GM18502 (cell line): Measurements from ENCODE around the gene NGDN.
"Not testable (repeated sequence)": the region's sequence is repeated elsewhere in the genome, so short reads cannot be mapped to it uniquely, and the experiment has no call there.

ENCODE experiments used
- ATAC-seq: cut with Tn5 transposase; IDR thresholded peaks from one replicate; pipeline ENCODE4 v1.9.1; 2021; ENCODE audit warnings: mild to moderate bottlenecking; ENCODE audit not compliant: unreplicated experiment, poor library complexity

Gene NGDN

DNA sequence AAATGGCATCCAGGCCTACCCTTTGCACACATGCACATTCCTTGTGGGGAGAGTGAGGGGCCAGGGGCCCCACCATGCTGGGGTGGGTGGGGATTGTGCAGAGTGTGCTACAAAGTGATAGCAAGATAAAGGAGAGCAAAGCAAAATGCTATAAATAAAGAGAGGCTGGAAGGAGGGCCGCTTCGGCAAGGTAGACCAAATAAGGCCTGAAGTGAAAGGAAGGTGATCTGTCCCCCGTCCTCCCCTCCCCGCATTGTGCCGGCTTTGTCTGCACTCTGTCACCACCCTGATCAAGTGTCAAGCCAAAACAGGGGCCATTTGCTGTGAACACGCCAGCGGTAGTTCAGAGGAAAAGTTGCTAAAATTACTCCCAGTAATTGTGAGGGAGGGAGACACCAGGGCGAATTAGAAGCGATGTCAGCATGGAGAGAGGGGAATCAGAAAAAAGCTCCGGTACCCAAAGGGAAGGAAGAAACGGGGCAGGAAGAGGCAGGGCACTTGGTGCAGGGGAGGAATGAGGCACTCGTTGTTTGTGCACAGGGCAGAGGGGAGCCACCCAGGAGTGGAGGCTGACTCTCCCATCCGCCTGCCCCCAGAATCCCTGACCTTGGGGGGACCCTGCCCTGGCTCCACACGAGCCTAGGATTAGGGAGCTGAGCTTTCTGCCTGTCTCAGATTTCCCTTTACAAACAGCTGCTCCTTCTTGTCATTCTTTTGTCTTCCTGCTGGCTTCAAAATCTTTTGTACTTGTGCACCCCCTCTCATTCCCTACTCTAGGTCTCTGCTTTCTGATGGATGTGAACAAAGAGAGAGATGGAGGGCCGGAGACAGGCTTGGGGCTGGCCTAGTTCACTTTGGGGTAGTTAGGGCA is 31.2 kb upstream of the NGDN start:
- no peak for ATAC-seq

DNA sequence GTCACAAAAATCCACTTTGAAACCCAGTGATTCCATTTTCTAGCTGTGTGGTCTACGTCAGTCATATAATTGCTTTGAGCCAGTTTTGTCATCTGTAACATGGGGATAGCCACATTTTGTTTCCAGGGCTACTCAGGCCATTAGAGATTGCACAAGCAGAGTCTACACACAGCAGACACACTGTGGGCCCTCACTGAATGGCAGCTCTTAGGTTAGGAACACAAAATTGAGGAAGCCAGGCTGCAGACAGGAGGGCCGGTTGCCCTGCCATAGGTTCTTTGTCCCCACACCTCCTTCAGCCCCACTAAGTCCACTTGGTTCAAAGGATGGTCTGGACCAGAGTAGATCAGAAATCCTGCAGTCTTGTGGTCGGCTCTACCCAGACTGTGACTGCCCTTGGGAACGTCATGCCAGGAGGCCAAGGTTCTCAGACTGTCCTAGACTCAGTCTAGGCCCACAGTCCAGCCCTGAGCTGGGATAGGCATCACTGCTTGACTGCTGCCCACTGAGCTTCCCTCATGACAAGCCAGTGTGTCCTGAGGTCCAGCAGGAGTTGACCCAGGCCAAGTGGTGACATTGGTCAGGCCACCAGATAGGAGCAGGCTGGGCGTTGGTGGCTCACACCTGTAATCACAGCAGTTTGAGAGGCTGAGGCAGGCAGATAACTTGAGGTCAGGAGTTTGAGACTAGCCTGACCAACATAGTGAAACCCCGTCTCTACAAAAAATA is 30.2 kb upstream of the NGDN start:
- ATAC-seq, result no peak

DNA sequence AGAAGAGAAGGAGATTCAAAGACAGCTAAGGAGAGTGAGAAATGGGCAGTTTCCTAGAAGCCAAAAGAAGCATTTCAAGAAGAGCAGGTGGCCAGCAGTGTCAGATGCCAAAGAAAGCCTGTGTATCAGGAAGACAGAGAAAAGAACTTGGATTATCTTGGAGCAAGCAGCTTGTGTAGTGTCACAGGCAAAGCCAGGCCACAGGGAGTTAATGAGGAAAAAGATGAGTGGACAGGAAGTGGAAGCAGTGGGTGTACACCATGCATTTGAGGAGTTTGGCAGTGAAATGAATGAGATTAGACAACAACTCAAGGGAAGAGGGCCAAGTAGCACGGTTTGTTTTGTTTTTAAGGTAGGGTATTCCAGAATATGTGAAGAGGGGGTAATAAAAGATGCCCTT is 28.4 kb upstream of the NGDN start:
- no peak for ATAC-seq

DNA sequence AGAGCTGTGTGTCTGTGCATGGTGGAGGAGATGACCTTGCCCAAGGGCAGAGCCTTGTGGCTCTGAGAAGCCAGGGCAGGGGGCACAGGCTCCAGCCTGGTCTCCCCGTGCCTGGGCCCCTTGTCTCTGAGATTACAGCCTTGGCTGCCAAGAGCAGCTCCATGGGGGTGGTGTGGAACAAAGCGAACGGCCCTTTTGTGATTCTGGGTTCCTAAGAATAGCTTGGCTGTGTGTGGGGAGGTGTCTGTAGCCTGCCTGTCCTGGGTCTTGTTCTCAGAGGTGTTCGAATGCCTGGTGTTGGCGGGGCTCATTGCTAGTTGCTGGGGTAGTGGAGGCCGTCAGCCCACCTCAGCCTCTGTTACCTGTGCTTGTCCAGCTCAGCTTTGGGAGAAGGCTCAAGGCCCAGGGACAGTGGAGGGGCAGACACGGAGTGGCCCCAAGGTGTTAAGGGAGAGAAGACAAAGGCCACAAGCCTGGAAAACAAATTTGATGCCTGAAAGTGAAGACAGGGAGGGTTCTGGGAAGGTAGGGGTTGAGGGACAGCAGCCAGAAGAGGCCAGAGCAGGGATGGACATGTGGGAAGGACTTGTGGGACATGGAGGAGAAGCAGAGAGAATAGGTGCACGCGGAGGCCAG is 26.7 kb upstream of the NGDN start:
- no peak for ATAC-seq

DNA sequence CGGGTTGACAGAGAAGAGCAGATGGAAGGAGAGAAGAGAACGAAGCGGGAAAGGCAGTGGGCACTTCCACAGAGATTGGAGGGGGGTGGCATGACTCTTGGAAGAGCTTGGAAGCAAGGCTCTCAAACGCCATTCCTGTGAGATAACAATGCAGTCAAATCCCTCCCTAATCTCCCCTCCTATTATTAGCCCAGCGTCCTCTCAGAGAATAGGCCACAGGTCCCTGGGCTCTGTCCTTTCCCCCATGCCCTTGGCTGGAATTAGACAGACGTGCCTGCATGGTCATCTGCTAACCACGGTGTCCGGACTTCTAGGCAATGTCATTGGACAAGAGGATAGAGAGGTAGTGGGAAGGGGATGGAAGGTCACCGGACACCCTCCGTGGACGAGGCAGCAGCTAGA is 26.1 kb upstream of the NGDN start:
- ATAC-seq, result no peak

DNA sequence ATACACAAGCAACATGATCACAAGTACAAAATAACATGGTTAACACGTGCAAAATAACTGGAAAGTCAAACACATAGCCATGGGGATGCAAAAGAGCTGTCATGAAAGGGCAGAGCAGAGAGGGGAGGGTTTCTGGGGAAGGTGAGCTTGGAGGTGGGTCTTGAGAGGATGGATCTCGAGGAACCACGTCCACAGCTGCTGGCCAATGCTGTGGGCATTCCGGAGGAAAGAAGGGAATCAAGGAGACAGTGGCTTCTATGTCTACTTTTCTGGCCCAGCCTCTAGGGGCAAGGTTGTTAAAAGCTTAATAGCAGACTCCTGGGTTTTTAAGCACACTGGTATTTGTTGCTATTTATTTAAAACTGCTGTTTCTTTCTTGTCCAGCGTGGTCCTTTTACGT is 25.6 kb upstream of the NGDN start:
- no peak for ATAC-seq

DNA sequence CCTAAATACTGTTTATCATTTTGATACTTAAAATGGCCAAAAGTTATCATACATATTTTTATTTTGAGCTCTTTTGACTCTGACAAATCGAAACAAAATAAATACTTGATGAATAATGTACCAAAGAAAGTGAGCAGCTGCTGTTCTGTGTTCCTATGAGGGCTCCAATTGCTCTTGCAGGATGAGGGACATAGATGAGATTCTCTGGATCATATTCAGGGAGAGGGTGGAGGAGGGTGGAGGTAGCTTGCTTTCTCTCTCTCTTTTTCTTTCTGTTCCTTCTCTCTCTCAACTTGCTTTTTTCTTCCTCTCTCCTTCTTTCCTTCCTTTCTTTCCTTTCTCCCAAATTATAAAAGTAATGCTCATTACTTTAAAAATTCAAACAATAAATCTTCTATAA is 25.2 kb upstream of the NGDN start:
- ATAC-seq, result no peak

DNA sequence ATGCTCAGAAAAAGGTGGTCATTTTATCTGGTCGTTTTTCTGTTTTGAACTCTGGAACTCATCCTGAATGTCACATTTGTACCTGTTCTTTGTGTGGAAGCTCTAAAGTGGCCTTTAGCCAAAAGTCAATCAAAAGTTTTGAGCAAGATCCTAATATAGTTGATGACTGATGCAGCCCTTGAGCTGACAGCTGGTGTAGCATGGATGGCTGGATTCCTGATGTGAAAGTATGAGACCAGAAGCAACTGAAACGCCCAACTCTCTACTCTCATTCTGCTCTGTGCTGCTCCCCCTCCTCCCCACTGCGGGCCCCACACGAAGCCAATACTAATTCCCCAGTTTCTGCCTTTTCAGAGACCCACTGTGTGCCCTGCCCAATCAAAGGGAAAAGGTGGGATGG is 23.7 kb upstream of the NGDN start:
- no peak for ATAC-seq

DNA sequence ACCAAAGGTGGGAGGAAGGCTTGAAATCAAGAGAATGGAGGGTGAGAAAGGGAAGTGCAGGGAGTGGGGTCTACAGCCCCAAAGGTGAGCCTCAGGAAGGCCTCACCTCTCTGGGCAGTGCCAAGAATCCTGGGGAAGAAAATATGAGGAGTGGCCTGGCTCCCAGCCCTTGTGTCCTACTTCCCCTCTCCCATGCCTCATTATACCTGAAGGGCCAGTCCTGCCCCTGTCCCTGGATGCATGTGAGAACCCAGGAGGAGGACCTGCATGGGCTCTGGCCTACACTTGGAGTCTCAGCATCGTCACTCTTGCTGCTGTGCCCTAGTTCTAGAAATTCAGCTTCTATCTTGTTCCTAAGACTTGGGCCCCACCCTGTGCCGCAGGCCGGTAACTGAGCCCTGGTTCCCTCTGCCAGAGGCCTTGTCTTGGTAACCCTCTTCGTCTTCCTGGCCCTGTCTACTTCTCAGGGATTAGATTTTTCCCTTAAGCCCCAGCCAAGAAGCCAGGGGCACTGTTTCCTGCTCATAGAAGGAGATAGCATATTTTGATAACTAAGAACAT is 23.1 kb upstream of the NGDN start:
- ATAC-seq, result no peak

GRCh38 chr14:23447361-23448350 is 21.8 kb upstream of the NGDN start:
- no peak for ATAC-seq

- no peak for ATAC-seq
These were observed 20.2 kb upstream of the NGDN start for GRCh38 chr14:23449314-23449713.

- ATAC-seq, result no peak
These were observed 19.1 kb upstream of the NGDN start for GRCh38 chr14:23450379-23450778.

DNA sequence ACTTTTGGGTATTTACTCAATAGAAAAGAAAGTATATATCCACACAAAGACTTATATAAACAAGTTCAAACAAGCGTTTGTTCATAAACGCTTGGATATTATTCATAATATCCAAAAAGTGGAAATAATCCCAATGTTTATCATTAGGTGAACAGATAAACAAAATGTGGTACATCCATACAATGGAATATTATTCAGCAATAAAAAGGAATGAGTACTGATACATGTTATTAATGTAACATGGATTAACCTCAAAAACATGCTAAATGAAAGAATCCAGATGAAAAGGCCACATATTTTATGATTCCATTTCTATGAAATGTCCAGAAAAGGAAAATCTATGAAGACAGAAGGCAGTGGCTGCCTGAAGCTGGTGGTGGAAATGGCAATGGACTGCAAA is 17.3 kb upstream of the NGDN start:
- ATAC-seq, result no peak

DNA sequence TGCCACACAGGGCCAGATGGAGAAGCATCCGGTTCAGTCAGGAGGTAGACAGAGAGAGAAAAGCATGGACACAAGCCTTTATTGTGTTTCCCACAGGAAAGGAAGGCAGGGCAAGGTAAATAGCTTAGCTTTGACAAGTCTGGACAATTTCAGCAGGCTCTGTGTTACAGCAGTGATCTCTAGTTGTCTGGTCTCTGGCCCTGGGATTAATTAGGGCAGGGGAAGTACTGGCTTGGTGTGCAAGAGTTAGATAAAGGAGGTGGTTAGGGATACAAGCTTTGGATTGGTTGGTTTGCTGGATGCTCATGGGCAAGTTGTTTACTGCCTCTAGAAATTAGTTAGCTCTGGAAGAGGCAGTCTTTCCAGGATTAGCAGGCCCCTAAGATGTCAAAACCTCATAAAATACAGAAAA is 15.1 kb upstream of the NGDN start:
- no peak for ATAC-seq

- not testable (repeated sequence) for ATAC-seq
These were observed 12.5 kb upstream of the NGDN start for GRCh38 chr14:23456883-23457586.

GRCh38 chr14:23457587-23458445 is 11.7 kb upstream of the NGDN start:
- no peak for ATAC-seq

GRCh38 chr14:23460960-23461359 is 8.5 kb upstream of the NGDN start:
- no peak for ATAC-seq

GRCh38 chr14:23464700-23465099 is 4.8 kb upstream of the NGDN start:
- no peak for ATAC-seq
